Measurements from ENCODE around the gene GRB10. TPM values are rescaled to one million over a fixed set of nuclear protein-coding genes. Genes with fewer than 3 reads are reported as not detected.
A peak's percentile ranks its signal among the peaks of the same experiment; 100 is the strongest.

The GRB10 gene
- total RNA-seq, 1 donor from 2014 or later = 58.6 TPM

DNA sequence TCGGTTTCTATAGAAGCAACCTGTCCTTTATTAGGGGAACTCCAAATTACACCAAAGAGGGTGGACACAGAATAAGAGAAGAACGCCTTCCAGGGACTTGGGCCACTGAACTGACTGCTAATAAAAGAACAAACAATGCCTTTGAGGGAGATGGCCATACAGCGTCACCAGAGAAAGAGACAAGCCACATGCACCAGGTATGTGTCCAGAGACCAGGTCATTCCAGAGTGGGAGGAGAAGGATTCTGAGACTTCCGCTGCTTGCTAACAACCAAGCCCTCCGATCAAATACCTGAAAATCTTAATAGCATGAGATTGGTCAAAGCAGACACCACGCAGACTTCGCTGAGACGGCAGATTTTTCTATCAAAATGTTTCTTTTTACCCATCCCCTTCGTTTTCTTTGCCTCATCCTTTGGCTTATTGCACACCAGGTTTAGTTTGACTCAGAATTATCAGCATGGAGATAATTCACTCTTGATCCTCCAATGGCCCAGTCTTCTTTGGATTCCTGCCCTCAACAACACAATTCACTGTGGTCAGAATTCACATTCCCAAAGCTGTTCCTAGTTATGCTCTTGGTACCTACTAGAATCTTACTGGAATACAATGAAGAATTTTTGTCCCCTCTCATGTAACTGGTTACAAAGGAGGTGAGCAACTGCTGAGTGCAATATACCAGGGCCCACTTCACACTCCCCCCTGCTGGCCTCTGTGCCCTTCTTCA is 130.1 kb downstream of the GRB10 start:
- Histone ChIP-seq H3K36me3 (no peaks in the 10 kb centered on the region), H3K27me3 (no peaks in the 10 kb centered on the region), H3K4me3 (no peak overlapping the region), H3K9me3 (no peaks in the 10 kb centered on the region), H3K4me1 (peaks cover 42% of the 10 kb centered on the region), H3K27ac (peak overlapping the region; percentile 65)
- TF ChIP-seq, protein P1, sequence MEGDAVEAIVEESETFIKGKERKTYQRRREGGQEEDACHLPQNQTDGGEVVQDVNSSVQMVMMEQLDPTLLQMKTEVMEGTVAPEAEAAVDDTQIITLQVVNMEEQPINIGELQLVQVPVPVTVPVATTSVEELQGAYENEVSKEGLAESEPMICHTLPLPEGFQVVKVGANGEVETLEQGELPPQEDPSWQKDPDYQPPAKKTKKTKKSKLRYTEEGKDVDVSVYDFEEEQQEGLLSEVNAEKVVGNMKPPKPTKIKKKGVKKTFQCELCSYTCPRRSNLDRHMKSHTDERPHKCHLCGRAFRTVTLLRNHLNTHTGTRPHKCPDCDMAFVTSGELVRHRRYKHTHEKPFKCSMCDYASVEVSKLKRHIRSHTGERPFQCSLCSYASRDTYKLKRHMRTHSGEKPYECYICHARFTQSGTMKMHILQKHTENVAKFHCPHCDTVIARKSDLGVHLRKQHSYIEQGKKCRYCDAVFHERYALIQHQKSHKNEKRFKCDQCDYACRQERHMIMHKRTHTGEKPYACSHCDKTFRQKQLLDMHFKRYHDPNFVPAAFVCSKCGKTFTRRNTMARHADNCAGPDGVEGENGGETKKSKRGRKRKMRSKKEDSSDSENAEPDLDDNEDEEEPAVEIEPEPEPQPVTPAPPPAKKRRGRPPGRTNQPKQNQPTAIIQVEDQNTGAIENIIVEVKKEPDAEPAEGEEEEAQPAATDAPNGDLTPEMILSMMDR (IDR thresholded peaks at IDR 0.05) = no peak
- intact Hi-C loops (cut with DNase I) = no loop called here
- DNase-seq (no peak), ATAC-seq (no peak)

DNA sequence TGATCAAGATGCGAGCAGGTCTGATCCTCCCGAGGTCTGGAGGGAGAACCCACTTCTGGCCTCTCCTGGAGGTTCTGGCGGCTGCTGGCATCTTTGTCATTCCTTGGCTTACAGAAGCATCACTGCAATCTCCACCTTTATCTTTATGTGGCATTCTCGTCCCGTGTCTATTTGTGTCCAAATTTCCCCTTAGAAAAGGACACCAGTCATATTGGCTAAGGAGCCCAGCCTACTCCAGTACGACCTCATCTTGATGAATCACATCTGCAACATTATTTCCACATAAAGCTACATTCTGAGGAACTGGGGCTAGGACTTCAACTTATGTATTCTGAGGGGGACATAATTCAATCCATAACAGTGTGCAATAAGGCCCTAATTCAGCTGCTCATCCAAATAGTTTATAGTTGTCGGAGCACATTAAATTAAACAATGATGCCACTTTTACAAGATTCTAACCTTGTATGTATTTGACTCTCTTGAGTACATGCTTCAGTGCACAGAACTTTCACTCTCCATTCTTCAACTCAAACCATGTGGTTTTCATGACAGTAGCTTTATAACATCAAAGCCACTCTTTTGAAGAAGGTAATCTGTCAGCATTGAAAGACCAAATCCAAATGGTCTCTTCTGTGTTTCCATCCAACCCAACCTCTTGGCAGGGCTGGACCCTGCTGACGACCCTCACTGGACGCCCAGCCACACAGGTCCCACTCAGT is 131.3 kb downstream of the GRB10 start:
- H3K4me3 ChIP-seq = no peak overlapping the region
- no peak overlapping the region for H3K27ac ChIP-seq
- TF ChIP-seq, protein P1 (IDR thresholded peaks at IDR 0.05) = no peak
- no peak for DNase-seq
- no peaks in the 10 kb centered on the region for H3K9me3 ChIP-seq
- no peaks in the 10 kb centered on the region for H3K36me3 ChIP-seq
- peaks cover 33% of the 10 kb centered on the region for H3K4me1 ChIP-seq
- ATAC-seq = no peak
- no peaks in the 10 kb centered on the region for H3K27me3 ChIP-seq
- intact Hi-C loops (cut with DNase I) = no loop called here

DNA sequence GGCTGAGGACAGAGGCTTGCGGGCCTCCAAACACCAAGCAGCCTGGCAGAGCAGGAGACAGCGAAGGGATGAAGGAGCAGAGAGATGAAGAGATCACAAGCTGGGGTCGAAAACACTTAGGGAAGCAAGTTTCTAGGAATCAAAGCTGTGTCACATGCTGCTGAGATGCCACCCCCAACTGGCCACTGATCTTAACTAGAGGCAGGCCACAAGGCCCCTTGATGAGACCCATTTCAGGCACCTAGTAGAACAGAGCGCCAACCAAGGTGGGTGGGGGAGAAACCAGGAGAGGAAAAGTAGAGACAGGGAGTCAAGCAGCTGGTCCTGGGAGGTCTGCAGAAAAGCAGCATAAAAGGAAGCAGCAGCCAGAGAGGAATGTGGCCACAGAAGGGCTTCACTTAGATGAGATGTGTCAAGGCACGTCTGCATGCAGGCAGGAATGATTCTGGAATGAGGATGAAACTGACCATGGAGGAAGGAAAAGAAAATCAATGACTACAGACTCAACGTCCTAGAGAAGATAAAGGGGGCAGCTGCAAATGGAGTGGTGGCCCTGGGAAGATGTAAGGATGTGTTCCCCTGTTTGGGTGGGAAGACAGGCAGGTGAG is 132.5 kb downstream of the GRB10 start:
- Histone ChIP-seq H3K4me3 (no peak overlapping the region), H3K27ac (no peak overlapping the region), H3K4me1 (peaks cover 20% of the 10 kb centered on the region), H3K9me3 (no peaks in the 10 kb centered on the region), H3K27me3 (no peaks in the 10 kb centered on the region), H3K36me3 (no peaks in the 10 kb centered on the region)
- TF ChIP-seq, protein P1 (IDR thresholded peaks at IDR 0.05) = no peak
- ATAC-seq = no peak
- intact Hi-C loops (cut with DNase I) = no loop called here
- peak; percentile 45 for DNase-seq

DNA sequence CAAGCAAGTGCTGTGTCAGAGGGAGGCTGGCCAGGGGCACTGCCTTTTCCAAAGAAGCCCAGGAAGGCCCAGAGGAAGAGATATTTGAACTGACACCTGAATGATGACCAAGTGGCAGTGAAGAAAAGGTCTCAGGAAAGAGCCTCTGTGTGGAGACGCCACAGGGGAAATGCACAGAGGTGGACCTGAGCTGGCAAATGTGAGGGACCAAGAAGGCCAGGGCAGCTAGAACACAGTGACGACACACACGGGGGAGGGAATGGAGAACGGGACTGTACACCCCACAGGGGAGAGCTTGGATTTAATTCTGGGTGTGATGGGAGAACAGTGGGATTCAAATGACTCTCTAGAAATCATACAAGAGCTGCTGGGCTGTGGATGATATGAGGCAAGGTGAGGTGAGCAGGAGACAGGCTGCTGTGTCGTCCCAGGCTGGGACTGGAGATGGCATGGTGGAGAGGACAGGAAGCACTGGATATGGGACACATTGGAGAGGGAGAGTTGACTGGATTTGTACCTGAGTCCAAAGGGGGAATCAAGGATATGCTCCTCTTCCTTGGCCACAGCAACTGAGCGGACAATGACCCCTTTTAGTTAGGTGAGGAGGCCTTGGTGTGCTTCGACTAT is 133.3 kb downstream of the GRB10 start:
- H3K27me3 ChIP-seq = no peaks in the 10 kb centered on the region
- H3K36me3 ChIP-seq = no peaks in the 10 kb centered on the region
- no peak for DNase-seq
- H3K4me3 ChIP-seq = no peak overlapping the region
- no peaks in the 10 kb centered on the region for H3K9me3 ChIP-seq
- no peak for ATAC-seq
- intact Hi-C loops (cut with DNase I) = no loop called here
- H3K4me1 ChIP-seq = peaks cover 13% of the 10 kb centered on the region
- H3K27ac ChIP-seq = no peak overlapping the region
- TF ChIP-seq, protein P1 (IDR thresholded peaks at IDR 0.05) = no peak

DNA sequence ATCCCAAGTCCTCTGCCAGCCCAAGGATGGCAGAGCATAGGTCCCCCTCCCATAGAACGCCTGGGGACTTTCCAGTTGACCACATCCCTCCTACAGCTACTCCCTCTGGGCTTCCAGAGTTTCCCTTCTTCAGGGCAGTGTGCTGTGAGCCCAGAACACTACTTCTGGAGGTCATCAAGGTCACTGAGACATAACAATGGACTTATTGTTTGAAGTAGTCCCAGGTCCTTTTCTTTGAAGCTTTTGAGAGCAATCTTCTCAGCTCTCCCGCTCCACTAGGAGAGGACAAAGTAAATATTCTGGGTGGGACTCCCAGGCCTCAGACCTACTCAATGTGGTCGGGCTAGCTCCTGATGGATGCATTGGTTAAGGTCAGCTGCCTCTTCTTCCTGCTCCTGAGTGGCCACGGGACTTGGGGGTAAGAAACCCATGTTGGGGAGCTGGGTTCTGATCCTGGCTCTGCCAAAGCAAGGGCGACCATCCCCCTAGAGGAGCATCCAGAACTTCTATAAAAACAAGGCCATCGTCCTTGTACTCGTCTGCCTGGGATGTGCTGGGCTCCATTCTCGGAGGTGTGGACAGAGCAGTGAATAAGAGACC is 134.0 kb downstream of the GRB10 start:
- no peaks in the 10 kb centered on the region for H3K36me3 ChIP-seq
- ATAC-seq = no peak
- H3K9me3 ChIP-seq = no peaks in the 10 kb centered on the region
- intact Hi-C loops (cut with DNase I) = no loop called here
- H3K27ac ChIP-seq = no peak overlapping the region
- no peak overlapping the region for H3K4me3 ChIP-seq
- TF ChIP-seq, protein P1 (IDR thresholded peaks at IDR 0.05) = no peak
- no peaks in the 10 kb centered on the region for H3K27me3 ChIP-seq
- DNase-seq = no peak
- peaks cover 5% of the 10 kb centered on the region for H3K4me1 ChIP-seq

Measured in upper lobe of right lung (tissue), 1 donor.